ENCODE data around the gene AK9.
A peak's percentile ranks its signal among the peaks of the same experiment; 100 is the strongest.
"Not testable (repeated sequence)": the region's sequence is repeated elsewhere in the genome, so short reads cannot be mapped to it uniquely, and the experiment has no call there.

AK9 gene

DNA sequence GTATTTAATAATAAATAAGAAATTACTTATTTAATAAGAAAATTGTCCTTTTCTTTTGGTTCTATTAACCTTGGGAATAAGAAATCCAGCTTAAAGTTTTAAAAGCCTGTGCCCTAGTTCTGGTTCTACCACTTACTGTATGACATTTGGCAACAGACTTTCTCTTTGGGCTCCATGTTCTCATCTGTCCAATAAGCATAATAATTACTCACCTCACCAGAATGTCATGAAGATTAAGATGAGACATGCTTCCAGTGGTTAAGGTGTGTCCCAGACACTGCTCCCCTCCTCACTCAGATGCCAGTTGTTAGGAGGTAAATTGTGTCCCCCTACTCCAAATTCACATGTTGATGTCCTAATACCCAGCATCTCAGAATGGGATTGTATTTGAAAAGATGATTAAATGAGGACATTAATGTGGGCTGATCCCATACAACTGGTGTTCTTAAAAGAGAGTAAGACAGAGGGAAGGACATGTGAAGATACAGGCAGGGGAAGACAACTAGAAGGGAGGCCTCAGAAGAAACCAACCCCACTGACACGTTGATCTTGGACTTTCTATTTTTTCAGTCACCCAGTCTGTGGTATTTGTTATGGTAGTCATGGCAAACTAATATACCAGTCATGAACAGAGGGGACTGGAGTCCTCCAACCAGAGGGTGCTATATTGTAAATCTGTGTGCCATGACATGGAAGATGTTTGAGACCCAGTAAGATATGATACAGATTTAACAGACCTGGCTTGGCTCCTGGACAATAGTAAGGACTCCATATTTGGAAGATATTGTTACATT, 229.1 kb downstream of the AK9 start:
- no peak for DNase-seq (ENCODE audit: low read depth in 2 of 3, low spot score in 2 of 3)

DNA sequence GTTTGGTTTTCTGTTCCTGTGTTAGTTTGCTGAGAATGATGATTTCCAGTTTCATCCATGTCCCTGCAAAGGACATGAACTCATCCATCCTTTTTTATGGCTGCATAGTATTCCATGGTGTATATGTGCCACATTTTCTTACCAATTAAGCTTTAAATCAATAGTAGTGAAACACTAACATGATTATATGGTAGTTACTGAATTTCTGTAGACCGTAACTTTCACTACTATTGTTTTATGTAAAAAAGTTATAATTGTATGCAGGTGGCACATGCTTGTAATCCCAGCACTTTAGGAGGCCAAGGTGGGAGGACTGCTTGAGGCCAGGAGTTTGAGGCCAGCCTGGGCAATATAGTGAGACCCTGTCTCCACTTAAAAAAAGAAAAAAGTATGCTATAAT, 229.8 kb downstream of the AK9 start:
- DNase-seq (ENCODE audit: low read depth in 2 of 3, low spot score in 2 of 3) = not testable (repeated sequence)

DNA sequence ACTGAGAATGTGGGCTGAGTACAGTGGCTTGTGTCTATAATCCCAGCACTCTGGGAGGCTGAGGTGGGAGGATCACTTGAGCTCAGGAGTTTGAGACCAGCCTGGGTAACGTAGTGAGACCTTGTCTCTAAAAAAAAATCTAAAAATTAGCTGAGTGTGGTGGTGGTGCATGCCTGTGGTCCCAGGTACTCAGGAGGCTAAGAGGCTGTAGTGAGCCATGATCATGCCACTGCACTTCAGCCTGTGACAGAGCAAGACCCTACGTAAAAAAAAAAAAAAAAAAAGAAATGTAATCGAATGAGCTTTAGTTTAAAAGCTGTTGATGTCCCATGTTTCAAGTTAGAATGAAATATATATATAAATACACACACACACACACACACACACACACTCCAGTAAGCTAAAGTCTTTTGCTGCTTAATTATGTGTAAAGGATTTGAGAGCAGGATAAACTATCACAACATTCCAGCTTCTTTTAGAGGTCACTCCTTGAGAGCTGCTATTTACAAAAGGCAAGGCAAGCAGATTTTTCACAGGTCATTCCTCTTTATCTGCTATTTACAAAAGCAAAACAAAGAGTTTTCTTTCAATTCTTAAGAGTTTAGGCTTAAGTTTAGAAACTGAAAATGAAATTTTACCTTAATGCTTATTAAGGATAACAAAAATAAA, 230.7 kb downstream of the AK9 start:
- DNase-seq (ENCODE audit: low read depth in 2 of 3, low spot score in 2 of 3) = no peak

DNA sequence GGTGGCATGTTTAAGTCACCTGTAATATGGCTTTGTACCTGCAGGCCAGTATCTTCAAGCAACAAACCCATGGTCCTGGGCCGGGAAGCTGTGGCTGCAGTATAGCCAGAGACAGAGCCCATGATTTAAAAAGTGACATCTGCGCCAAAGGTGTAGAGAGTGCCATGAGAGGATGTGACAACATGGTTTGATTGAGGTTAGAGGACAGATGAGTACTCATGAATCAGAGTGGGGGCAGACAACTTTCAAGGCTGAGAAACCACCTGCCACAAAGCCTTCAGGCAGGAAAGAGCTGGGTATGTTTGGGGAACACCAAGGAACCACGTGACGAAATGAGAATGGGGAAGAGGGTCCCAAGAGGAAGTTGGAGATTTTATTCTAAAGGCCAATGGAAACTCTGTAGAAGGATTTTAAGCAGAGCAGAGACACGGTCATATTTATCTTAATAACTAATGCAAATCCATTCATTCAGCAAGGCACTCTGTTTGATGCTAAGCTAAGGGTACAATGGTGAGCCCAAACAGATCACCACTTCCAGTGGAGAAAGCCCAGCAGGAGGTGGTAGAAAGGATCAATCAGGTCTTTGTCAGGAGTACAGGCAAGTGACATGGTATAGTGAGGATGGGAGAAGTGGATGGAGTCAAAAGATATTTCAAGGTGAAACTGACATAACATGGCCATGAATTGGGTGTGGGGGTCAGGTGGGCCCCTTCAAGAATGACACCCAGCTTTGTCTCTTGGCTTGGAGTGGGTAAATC, 232.0 kb downstream of the AK9 start:
- DNase-seq (ENCODE audit: low read depth in 2 of 3, low spot score in 2 of 3) = peak in 1 of 3 experiments; percentile 16

DNA sequence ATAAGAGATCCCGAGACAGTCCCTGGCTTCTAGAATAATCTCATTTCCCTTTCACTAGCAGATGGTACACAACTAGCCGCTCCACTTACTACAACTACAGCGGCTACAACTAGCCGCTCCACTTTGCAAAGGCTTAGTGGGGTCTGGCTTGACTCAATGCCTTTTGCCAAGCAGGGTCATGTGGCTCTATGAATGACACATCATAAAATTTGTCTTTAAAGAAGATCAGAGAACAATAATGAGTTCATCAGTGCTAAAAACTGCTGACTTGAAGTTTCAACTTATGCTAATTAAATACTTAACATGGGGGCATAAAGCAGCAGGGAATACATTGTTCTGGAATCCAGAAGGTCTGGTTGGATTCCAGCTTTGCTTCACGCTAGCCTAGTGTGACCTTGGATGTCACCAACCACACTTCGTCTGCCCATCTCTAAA, 233.4 kb downstream of the AK9 start:
- no peak for DNase-seq (ENCODE audit: low read depth in 2 of 3, low spot score in 2 of 3)

DNA sequence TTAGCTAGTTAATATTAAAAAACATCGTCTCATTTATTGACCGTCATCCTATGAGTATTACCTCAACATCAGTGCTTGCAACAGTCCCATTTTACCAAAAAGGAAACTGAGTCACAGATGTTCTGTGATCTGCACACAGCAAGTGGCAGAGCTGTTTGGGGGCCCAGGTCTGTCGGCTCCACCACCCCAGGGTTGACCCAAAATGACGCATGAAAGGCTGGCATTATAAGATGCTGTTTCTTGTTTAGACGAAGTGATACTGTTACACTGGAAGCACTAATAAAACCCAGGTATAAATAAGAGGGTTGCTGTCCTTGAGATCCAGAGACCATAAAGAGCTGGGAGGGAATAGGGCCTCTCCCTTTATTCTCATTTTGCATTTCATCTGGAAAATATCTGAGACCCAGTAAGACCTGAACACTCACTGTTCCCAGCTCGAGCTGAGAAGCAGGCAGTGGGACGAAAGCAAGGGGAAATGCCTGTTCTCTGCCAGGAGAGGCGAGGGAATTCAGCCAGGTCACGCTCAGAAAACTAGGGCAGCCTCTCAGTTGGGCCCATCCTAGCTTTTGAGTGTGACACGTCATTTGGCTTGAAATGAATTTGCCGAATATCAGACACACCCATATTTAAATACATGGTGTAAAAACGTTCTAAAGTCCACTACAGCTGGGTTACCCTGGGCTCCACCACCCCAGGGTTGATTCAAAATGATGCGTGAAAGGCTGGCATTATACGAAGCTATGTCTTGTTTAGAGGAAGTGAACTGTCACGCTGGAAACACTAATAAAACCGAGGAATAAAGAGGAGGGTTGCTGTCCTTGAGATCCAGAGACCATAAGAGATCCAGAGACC, 234.1 kb downstream of the AK9 start:
- DNase-seq (ENCODE audit: low read depth in 2 of 3, low spot score in 2 of 3) = no peak

DNA sequence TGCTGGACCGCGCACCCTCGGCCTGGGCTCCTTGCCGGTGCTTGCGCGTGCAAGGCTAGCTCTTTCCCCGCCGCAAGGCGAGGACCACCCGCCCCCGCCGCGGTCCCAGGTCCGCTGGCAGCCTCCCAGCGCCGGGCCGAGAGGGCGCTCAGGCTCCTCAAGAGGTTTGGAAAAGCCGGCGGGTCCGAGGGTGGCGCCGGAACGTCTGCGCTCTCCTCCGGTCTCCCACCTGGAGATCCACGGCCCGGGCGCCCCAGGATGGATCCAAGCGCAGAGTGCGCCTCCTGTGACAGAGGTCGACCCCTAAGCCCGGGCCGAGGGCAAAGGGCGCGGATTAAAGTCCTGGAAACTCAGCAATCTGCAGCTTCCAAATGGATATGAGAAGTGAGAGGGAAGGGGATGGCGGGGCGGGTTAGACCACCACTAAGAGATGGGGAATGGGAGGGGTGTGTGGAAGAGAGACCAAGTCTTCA, 234.9 kb downstream of the AK9 start:
- no peak for DNase-seq (ENCODE audit: low read depth in 2 of 3, low spot score in 2 of 3)

DNA sequence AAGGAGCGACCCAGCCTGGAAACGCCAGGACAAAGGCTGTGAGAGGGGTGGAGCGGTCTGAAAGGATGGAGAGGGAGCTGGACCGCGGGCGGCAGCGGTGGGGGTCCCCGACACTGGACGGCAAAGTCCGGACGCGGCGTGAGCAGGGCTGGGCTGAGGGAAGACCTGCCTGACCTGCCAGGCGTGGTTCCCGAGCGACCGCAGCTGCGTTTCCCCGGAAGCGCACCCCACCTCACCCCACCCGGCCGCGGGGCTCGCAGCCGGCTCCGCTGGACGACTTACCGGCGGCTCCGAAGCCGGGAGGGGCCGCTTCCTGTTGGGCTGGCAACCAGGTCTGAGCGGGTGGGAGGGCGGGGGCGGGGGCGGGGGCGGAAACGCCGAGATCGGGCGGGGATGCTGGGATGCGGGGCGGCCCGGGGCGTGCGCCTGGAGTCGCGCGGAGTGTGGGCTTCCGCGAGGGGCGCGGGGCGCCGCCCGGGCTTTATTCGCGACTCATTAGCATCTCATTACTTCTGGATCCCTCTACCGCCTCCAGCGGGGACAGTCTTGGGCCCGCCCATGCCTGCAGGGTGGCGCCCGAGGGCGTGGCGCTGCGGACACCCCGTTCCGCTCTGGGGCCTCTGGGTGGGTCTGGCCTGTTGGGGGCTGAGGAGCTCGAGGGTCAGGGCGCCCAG, 235.4 kb downstream of the AK9 start, which contains the start of gene MICAL1:
MICAL1 (minus strand) TSS at position 336 of the 674 bp plus-strand sequence. CDS start 1,576 bp downstream, outside the sequence.
- peak in 1 of 3 experiments; percentile 54 for DNase-seq (ENCODE audit: low read depth in 2 of 3, low spot score in 2 of 3)

DNA sequence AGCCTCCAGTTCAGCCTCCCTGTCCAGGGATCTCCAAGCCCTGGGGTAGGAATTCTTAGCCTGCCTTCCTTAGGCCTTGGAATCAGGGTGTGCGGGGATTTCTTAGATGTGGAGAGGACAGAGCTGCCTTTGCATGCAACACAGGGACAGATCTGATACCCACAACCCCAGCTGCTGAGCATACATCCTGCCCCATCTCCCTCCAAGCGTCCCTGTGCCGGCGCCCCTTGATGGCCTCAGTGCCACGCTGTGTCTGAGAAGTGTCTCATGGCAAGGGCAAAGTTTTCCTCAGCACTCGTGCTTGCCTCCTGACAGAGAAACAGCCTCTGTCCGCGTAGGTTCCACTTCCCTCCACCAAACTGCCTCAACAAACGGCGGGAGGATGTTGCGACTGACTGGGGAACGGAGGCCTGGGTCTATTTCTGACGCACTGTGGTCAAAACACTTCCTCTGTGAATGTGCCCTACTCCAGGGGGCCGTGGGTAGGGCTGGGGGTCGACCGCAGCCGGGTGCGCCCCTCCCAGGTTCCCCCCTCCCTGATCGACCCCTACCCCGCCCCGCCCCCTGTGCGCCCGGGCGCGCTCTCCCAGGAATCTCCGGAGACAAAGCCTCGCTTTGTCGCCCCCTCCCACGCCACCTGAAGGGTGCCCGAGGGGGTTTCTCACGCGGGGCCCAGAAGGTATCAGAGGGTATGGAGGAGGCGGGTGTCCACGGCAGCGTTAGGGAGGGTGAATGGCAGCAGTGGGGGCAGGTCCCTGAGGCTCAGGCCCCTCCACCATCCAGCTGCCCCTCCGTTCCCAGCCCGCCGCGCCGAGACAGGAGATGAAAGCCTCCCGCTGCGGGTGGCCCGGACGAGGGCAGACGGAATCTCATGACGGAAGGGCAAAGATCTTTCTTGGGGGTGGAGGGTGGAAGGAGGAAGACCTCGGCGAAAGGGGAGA, 236.2 kb downstream of the AK9 start:
- peak in 2 of 3 experiments; percentile 56 to 60 for DNase-seq (ENCODE audit: low read depth in 2 of 3, low spot score in 2 of 3)

DNA sequence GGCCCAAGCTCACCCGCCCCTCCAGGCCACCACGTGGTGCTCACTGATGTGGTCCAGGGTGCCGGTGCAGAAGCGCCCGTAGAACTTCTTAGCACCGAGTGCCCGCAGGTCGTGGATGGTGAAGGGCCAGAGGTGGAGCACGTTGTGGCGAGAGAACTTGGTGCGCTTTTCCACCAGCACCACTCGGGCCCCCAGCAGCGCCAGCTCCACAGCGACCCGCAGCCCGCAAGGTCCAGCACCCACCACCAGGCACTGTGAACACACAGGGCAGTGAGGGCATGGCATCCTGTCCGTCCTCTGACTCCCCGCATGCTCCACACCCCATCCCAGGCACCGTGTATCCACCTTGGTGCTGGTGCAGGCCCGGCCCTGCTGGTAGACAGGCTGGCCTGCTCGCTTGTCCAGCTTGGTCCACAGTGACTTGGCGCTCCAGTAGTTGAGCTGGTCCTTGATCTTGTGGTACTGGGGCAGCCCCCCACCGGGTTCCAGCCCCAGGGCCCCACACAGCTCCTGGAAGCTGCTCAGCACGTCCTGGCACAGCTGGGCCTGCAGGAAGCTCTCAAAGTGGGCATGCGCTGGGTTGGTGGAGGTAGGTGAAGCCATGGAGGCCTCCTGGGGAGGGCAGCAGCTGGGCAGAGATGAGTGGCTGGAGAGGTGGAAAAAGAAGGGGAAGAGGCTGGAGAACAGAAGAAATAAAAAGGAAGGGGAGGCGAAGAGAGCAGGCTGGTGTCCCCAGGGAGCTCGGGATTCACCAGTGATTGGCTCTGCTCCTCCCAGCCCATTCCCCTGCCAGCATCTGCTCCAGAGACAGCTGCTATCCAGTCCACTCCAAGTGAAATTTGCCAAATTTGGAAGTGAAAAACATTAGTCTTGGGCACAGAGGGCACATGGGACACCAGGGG, 237.2 kb downstream of the AK9 start:
- no peak for DNase-seq (ENCODE audit: low read depth in 2 of 3, low spot score in 2 of 3)

DNA sequence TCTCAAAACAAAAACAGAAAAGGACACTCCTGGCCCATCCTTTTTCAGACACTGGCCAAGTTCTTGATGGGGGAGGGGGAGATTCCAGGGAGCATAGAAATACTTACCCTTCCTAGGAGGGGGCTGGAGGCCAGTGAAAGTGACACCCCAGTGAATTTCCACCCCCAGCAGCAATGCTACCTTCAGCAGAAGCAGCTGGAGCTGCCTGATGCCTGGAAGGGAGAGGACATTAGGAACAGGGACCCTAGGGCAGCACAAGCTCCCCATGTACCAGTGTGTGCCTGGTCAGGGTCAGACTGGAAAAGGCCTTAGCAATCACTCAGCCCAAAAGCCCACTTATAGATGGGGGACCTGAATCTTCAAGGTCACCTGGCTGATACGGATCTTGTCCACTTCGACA, 237.8 kb downstream of the AK9 start:
- DNase-seq (ENCODE audit: low read depth in 2 of 3, low spot score in 2 of 3) = no peak

DNA sequence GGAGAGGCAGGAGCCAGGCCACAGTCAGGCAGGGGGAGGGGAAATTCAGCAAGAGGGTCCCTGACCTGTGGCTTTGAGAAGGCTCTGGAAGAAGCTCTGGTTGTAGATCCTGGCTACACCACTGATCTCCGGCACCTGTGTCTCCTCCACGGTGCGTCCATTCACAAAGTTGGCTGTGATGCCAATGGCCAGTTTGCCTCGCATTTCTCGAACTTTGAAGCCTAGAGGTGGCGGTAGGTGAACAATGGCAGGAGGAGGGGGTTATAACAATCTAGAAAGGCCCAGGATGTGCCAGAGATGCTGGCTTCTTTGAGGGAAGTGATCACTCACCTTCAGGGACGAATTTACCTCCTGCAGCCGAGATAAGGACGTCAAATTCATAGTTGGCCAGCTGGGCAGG, 238.8 kb downstream of the AK9 start:
- no peak for DNase-seq (ENCODE audit: low read depth in 2 of 3, low spot score in 2 of 3)

DNA sequence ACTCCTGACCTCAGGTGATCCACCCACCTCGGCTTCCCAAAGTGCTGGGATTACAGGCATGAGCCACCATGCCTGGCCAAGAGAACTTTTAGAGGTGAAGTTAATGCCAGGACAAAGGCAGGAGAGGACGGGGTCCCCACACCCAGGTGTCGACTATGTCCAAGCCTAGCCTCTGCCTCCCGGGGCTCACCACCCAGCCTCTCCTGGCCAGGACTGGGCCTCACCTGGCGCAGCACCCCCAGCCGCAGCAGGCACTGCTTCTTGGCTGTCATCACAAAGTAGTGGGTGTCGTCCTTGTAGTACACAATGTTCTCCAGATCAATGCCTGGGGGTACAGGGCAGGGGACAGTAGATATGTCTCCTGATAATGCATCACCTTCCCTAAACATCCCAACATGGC, 239.6 kb downstream of the AK9 start:
- no peak for DNase-seq (ENCODE audit: low read depth in 2 of 3, low spot score in 2 of 3)

DNA sequence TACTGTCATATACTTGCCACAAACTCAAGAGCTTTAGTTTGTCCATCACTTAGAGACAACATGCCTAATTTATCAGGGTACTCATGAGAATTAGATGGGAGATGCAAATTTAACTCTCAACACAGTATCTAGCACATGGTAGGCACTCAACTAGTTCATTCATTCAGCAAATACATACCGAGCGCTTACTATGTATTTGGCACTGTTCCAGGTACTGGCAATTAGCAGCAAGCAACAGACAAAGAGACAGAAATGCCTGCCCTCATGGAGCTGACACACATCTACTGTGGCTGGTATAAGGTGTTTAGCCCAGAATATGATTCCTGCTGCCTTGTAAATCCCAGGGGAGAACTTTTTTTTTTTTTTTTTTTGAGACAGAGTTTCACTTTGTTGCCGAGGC, 240.2 kb downstream of the AK9 start:
- no peak for DNase-seq (ENCODE audit: low read depth in 2 of 3, low spot score in 2 of 3)

DNA sequence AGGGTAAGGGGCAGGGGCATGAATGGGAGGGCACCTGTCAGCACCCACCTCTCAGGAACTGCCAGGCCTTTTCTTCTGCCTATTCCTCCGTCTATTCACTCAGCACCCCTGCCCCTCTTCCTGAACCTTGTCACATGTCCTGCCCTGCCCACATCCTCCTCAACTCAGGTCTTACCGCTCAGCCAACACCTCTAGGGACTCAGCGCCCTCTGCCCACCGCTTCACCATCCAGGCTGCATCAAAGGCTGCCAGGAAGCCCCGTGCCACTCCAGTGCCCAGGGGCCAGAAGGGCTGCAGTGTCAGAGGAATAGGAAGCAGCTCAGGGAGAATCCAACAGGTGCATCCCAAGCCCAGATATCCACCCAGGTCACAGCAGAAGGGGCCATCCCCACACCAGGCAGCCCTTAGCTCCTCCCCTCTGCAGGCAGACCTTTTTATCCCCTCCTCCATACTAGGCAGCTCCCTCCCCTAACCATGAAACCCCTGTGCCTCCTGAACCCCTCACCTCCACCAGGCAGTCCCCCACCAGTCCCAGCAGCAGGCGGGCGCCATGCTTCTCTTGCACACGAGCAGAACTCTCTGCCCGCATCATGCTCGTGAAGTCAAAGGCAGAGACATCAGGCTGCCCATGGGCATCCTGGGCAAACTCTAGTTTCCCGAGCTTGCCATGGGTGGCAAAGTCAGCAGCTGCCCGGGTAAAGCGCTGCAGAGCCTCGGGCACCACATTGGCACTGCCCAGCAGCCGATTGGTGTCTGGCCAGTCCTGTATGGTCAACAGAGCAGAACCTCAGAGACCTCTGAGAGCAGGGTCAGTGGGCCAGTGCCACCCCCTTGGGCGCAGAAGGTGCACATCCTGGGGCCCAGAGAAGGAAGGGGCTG, 241.0 kb downstream of the AK9 start:
- DNase-seq (ENCODE audit: low read depth in 2 of 3, low spot score in 2 of 3) = no peak

DNA sequence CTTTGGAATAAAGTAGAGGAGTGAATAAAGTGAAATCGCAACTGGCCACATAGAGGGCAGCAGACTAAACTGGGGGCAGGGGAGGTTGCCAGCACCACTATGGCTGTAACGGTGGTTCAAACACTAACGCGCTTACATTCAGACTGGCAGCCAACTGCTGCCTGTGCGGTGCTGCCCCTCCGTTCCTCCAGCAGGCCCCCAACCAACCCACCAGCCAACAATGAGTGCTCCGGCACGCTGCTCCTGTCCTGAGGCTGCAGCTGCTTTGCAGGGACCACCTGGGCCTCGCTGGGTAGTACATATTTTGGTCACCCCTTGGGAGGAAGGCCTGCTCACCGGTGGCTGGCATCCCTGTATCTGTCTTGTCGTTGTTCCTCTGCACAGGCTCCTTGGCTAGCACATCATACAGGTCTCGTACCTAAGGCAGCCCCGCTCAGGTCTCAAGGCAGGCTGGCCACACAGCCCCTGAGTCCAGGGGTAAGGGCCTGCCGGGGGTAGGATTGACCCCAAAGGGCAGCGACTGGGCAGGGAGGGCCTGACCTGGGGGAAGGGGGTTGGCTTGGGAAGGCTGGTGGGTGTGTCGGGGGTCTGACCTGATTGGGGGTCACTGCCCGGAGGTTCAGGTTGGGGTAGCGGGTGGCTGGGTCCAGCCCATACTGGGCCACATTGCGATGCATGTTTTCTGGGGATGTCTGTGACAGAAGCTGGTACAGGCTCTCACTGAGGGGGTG, 241.8 kb downstream of the AK9 start:
- no peak for DNase-seq (ENCODE audit: low read depth in 2 of 3, low spot score in 2 of 3)
